HFF-Myc (cell line): ENCODE measurements around the gene CYP4B1.

Experiments used
- DNase-seq: peaks from one replicate; pipeline ENCODE4 v3.0.0-alpha.2; 2011; ENCODE audit warnings: low read depth; ENCODE audit errors: extremely low read depth
- H3K4me3 ChIP-seq: replicated peaks from 2 replicates; pipeline ENCODE4 v1.5.1; 2011; ENCODE audit warnings: low read depth, mild to moderate bottlenecking, control low read depth, low read length
- TF ChIP-seq, protein P1 (sequence below): IDR thresholded peaks from 2 replicates; pipeline ENCODE4 v1.5.1; 2012; ENCODE audit warnings: mild to moderate bottlenecking, low read depth, low read length, control low read depth; ENCODE audit errors: missing control alignments

The CYP4B1 gene

DNA sequence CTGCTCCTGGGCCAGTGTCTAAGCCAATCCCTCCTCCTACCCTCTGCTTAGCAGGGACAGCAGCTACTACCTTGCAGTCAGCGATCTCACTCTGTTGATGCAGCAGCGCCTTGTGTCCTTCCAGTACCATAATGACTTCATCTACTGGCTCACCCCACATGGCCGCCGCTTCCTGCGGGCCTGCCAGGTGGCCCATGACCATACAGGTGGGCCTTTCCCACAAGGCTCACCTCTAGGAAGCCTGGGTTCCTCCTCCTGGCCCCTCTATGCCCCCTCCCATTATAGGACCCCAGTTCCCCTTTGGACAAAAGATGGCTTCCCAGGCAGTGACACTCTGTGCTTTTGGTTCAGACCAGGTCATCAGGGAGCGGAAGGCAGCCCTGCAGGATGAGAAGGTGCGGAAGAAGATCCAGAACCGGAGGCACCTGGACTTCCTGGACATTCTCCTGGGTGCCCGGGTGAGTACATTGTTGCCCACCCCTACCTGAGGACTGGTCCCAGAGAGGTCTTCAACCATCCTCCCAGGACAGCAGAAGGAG lies 15.1 kb downstream of the CYP4B1 start:
- H3K4me3 ChIP-seq = no peak overlapping the region
- no peak for DNase-seq
- TF ChIP-seq, protein P1, sequence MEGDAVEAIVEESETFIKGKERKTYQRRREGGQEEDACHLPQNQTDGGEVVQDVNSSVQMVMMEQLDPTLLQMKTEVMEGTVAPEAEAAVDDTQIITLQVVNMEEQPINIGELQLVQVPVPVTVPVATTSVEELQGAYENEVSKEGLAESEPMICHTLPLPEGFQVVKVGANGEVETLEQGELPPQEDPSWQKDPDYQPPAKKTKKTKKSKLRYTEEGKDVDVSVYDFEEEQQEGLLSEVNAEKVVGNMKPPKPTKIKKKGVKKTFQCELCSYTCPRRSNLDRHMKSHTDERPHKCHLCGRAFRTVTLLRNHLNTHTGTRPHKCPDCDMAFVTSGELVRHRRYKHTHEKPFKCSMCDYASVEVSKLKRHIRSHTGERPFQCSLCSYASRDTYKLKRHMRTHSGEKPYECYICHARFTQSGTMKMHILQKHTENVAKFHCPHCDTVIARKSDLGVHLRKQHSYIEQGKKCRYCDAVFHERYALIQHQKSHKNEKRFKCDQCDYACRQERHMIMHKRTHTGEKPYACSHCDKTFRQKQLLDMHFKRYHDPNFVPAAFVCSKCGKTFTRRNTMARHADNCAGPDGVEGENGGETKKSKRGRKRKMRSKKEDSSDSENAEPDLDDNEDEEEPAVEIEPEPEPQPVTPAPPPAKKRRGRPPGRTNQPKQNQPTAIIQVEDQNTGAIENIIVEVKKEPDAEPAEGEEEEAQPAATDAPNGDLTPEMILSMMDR = no peak

DNA sequence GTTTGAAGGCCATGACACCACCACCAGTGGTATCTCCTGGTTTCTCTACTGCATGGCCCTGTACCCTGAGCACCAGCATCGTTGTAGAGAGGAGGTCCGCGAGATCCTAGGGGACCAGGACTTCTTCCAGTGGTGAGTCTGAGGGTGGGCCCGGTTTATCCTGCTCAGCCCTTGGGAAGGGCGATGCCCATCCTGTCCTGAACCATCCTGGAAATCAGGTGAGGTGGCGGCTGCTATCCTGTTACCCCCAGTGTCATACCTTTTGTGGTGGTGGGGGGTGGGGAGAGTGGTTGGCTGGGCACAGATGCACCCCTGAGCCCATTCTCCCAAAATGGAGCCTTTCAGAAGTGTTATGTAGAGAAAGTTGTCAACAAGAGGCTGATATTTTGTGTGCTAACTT lies 16.3 kb downstream of the CYP4B1 start:
- TF ChIP-seq, protein P1 = no peak
- no peak for DNase-seq
- no peak overlapping the region for H3K4me3 ChIP-seq

- no peak overlapping the region for H3K4me3 ChIP-seq
- TF ChIP-seq, protein P1 = no peak
- DNase-seq = no peak
These were observed 18.1 kb downstream of the CYP4B1 start for GRCh38 chr1:46816930-46817329.

DNA sequence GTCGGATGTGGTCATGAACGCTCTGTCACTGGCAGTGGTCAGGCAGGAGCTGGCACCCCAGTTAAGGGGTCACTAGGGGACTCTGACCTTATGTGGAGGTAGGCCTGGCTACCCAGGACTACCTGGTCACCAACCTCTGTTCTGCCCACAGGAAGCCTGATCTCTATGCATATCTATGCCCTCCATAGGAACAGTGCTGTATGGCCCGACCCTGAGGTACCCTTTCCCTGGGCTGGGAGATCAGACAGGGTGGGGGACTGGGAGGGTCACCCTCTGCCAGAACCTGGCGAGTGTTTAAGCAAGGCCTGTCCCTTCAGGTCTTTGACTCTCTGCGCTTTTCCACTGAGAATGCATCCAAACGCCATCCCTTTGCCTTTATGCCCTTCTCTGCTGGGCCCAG lies 19.0 kb downstream of the CYP4B1 start:
- TF ChIP-seq, protein P1 = no peak
- no peak for DNase-seq

GRCh38 chr1:46818591-46818990 lies 19.7 kb downstream of the CYP4B1 start:
- no peak overlapping the region for H3K4me3 ChIP-seq
- no peak for DNase-seq
- TF ChIP-seq, protein P1 = no peak

More for the DNA sequence above, 19.0 kb downstream of the CYP4B1 start:
- no peak overlapping the region for H3K4me3 ChIP-seq

GRCh38 chr1:46819335-46819734 lies 20.5 kb downstream of the CYP4B1 start:
- no peak overlapping the region for H3K4me3 ChIP-seq
- DNase-seq = no peak
- TF ChIP-seq, protein P1 = no peak

DNA sequence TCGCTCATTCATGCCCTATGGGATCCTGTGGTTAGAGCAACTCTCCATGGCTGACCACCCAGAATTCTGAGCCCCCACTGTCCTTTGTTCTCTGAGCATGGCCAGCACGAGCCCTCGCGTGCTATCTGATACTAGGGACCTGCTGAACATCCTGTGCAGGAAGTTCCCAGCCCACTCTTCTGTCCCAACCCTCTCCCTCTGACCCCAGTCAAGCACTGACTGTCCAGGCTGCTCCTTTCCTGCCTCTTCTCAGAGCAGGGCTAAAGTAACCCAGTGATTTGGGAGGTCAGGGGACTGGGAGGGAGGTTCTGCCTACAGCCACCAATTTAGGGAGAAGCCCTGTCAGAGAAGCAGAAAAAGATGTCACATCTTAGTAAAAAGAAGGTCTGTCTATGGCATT lies 21.2 kb downstream of the CYP4B1 start:
- DNase-seq = no peak
- TF ChIP-seq, protein P1 = no peak
- no peak overlapping the region for H3K4me3 ChIP-seq
